Activated CD8-positive, alpha-beta memory T cell treated with anti-CD3 and anti-CD28 coated beads, Interleukin-2, amount 10 ng/mL, durations not matched to agents 7 days and 5 days (primary cell): ENCODE measurements around the gene MGAT5B. TPM values are rescaled to one million over a fixed set of nuclear protein-coding genes. Genes with fewer than 3 reads are reported as not detected.

Experiments used
- total RNA-seq, 2 experiments: library from RNA; stranded (reverse); gene quantifications; one replicate each; pipeline ENCODE4 v1.2.3, GENCODE V29; 2021

The MGAT5B gene
- total RNA-seq, 2 experiments from 2014 or later: 0.18 to 0.68 TPM

Other genes starting within 250 kb of the MGAT5B start
- gene ST6GALNAC1, start 224.6 kb upstream of the MGAT5B start, total RNA-seq: not detected
- 10 to 100 TPM; 29.8 to 32.0 TPM for gene MXRA7, start 157.4 kb upstream of the MGAT5B start, total RNA-seq
- gene JMJD6, start 141.8 kb upstream of the MGAT5B start, total RNA-seq: 10 to 100 TPM; 60.6 to 72.8 TPM
- 10 to 100 TPM; 40.3 to 42.1 TPM for gene METTL23, start 141.6 kb upstream of the MGAT5B start, total RNA-seq
- gene SRSF2, start 131.1 kb upstream of the MGAT5B start, total RNA-seq: 100 to 1,000 TPM; 443 to 471 TPM
- gene MFSD11, start 130.3 kb upstream of the MGAT5B start, total RNA-seq: 10 to 100 TPM; 22.6 to 26.8 TPM